ENCODE data around the gene PLPP7.

PLPP7 gene

GRCh38 chr9:131282688-131283422, 6.7 kb upstream of the PLPP7 start:
- no peak for DNase-seq

GRCh38 chr9:131284856-131285255, 4.7 kb upstream of the PLPP7 start:
- no peak for DNase-seq

- DNase-seq: no peak
These were observed 2.2 kb upstream of the PLPP7 start for GRCh38 chr9:131287359-131287758.

GRCh38 chr9:131288217-131288616, 1.3 kb upstream of the PLPP7 start:
- no peak for DNase-seq

- DNase-seq: no peak
These were observed 678 bp downstream of the PLPP7 start for GRCh38 chr9:131290036-131290766.

GRCh38 chr9:131290767-131291370, 1.3 kb downstream of the PLPP7 start:
- no peak for DNase-seq

- no peak for DNase-seq
These were observed 2.3 kb downstream of the PLPP7 start for GRCh38 chr9:131291795-131292315.

- DNase-seq: no peak
These were observed 3.4 kb downstream of the PLPP7 start for GRCh38 chr9:131292937-131293336.

- no peak for DNase-seq
These were observed 6.9 kb downstream of the PLPP7 start for GRCh38 chr9:131296460-131296859.

- DNase-seq: no peak
These were observed 7.5 kb downstream of the PLPP7 start for GRCh38 chr9:131296906-131297500.

GRCh38 chr9:131297903-131298302, 8.4 kb downstream of the PLPP7 start:
- no peak for DNase-seq

- no peak for DNase-seq
These were observed 8.8 kb downstream of the PLPP7 start for GRCh38 chr9:131298341-131298740.

- DNase-seq: no peak
These were observed 9.3 kb downstream of the PLPP7 start for GRCh38 chr9:131298816-131299215.

- no peak for DNase-seq
These were observed 9.9 kb downstream of the PLPP7 start for GRCh38 chr9:131299346-131299960.

- DNase-seq: no peak
These were observed 10.4 kb downstream of the PLPP7 start for GRCh38 chr9:131299961-131300347.

GRCh38 chr9:131300444-131300843, 10.9 kb downstream of the PLPP7 start:
- DNase-seq: no peak

- DNase-seq: no peak
These were observed 12.9 kb downstream of the PLPP7 start for GRCh38 chr9:131302244-131303075.

- DNase-seq: no peak
These were observed 14.1 kb downstream of the PLPP7 start for GRCh38 chr9:131303381-131304321.

- no peak for DNase-seq
These were observed 15.3 kb downstream of the PLPP7 start for GRCh38 chr9:131304676-131305355.

GRCh38 chr9:131306397-131307004, 17.0 kb downstream of the PLPP7 start:
- DNase-seq: no peak

All from CD4-positive, alpha-beta T cell treated with Interleukin-10 for 1 hour (primary cell).